T-helper 22 cell (primary cell): Measurements from ENCODE around the gene C4orf50.

Source experiments
- DNase-seq: peaks from one replicate; pipeline ENCODE4 v3.0.0-alpha.2; 2020; ENCODE audit warnings: low read depth

Gene C4orf50

DNA sequence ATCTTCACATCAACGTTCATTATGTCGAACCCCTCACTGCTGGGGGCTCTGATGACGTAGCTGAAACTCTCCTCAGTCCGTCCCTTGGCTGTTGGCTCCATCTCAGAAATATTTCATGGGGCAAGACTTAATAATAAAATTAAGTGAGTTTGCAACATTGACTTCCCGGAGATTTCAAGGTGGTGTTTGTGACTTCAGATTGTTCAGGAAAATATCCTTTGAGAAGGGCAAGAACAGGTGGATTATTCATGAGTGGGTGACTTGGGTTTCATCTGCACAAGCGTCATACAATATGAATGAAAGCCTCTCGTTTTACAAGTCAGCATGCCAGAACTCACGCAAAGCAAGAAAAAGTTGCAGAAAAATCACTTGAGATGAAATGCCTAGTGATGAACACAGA is at the start of gene C4orf50:
C4orf50 (minus strand) TSS at position 101 of the 400 bp plus-strand sequence.
- no peak for DNase-seq

DNA sequence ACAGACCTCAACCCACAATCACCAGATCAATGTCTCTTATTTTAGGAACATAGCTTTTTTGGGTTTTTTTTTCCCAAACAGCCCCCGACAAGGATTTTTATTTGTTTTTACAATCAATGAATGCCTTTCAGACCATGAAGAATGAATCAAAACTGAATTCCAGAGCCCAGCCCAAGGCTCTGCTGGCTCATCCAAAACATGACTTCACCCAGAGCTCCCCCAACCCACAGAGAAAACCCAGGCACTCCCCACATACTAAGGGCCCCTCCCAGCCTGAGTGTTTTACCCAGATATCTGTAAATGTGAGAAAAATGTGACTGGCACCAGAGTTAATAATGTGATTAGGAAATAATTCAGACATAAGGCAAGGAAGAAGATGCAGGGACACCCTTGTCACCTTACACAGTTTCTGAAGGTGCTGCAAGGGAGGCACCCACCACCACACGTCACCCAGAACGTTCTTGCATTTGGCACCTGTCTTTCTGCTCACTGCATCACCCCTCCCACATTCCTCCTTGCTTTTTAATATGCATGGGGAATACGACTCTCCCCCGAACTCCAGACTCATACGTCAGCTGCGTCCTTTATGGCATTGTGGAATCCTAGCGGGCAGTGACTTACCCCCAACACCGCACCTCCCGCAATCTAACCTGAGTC is 47.8 kb upstream of the C4orf50 start:
- no peak for DNase-seq

GRCh38 chr4:6065166-6065565 is 46.9 kb upstream of the C4orf50 start:
- DNase-seq = no peak

GRCh38 chr4:6064383-6064782 is 46.2 kb upstream of the C4orf50 start:
- no peak for DNase-seq

DNA sequence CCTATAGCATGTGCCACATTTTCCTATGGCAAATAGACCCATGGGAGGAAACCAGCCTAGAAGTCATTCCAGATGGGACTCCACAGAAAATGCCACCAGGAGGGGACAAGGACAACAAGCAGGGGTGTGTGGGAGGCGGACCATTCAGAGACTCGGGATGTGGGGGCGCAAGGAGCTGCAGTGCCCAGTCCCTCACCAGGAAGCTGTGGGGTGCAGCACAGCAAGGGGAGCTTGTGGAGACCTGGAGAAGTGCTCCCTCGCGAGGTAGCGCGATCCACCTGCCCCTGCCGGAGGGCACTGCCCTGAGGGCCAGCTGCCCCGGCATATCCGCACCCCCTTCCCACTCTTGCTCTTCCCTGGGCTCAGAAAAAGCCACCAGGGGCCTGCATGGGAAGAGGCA is 45.5 kb upstream of the C4orf50 start:
- DNase-seq = no peak

DNA sequence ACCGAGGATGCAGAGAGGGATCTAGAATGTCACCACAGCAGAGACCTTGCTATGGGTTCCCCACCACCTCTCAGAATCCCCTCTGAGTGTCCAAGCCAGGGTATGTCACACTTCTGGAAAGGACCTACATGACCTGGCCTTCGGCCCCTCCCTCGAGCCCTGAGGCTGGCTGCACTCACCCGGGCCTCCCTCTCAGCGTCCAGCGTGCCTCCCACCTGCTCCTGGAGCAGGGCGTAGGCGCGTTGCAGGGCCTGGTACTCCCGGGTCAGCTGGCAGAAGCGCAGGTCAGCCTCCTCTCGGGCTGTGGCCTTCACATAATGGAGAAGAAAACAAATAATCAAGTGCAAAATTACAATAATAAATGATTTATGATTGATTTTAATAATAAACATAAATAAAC is 43.9 kb upstream of the C4orf50 start:
- DNase-seq = no peak

- no peak for DNase-seq
Measured at GRCh38 chr4:6059375-6059805, 41.2 kb upstream of the C4orf50 start.

- no peak for DNase-seq
Measured at GRCh38 chr4:6058531-6059374, 40.5 kb upstream of the C4orf50 start.

DNA sequence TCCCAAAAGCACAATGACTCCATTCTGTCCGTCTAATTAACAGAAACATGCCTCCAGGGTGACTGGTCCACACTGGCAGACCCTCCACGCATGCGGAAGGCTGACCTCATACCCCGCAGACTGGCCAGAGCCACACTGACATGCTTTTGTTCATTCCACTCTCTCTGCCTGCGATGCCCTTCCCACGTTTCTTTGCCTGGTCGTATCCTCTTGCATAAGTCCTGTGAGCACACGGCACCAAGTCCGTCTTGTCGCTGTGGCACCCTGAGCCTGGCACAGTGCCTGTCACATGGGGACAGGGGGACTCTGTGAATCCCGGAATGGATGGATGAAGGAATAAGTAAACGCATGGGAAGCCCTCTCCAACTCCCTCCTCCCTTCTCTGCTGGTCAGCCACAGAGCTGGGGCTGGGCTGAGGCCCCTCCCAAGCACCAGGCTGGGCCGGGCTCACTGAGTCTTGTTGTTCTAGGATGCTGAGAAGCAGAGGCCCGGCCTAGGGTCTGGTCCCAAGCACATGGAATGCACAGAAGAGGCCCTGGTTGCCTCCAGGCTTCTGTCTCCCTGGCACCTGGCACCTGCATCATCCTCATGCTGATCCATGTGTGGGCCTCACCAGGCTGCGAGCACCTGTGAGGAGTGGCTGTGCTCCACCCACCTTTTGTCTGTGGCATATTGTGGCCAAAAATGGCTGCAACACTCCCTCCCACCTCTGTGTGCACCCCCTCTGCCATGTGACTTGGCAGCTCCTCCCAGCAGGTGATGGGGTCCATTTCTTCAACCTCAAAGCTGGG is 38.9 kb upstream of the C4orf50 start:
- DNase-seq = no peak

- no peak for DNase-seq
Measured at GRCh38 chr4:6055436-6055835, 37.2 kb upstream of the C4orf50 start.

- DNase-seq = no peak
Measured at GRCh38 chr4:6055030-6055429, 36.8 kb upstream of the C4orf50 start.

- DNase-seq = no peak
Measured at GRCh38 chr4:6054162-6054922, 36.1 kb upstream of the C4orf50 start.

- no peak for DNase-seq
Measured at GRCh38 chr4:6052679-6053078, 34.4 kb upstream of the C4orf50 start.

DNA sequence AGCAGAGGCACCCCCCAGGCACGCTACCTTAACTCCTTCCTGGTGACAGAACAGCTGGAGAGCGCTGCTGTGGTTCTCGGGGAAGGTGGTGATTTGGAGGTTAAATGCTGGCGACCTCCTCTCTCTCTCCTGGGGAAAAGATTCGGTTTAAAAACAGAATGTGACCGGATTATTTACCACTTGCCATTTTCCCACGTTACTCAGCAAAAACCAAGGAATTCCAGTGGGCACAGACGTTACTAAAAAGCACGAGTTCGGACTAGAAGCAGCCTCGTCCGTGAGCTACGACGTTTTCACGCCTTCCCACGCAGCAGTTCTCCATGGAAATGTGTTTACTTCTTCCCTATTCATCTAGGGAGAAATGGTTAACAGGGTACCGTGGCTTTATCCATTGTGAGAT is 32.3 kb upstream of the C4orf50 start:
- no peak for DNase-seq

GRCh38 chr4:6049985-6050384 is 31.8 kb upstream of the C4orf50 start:
- DNase-seq = no peak

- no peak for DNase-seq
Measured at GRCh38 chr4:6049278-6049677, 31.0 kb upstream of the C4orf50 start.

- no peak for DNase-seq
Measured at GRCh38 chr4:6048537-6048936, 30.3 kb upstream of the C4orf50 start.

DNA sequence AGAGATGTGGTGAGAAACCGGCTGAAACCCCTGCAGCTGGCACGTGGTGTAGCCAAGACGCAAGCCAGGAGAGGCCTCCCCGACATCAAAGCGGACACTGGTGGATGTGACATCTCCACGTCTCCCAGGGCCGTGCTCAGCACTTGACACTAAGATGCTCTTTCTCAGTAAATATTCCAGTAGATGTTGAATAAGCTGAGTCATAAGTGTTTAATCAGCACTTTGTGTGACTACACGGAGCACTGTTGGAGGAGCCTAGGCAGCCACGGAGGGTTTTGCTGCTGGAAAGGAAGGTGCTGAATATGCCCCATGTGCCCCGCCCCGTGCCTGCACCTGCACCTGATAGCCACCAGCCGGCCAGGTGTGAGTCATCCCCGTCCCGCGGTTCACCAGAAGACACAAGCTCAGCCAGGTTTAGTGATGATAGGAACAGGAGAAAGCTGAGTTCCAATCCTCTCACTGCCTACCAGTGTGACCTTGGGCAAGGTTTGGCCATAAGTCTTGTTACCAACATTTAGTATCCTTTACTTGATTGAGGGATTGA is 29.0 kb upstream of the C4orf50 start:
- DNase-seq = no peak

DNA sequence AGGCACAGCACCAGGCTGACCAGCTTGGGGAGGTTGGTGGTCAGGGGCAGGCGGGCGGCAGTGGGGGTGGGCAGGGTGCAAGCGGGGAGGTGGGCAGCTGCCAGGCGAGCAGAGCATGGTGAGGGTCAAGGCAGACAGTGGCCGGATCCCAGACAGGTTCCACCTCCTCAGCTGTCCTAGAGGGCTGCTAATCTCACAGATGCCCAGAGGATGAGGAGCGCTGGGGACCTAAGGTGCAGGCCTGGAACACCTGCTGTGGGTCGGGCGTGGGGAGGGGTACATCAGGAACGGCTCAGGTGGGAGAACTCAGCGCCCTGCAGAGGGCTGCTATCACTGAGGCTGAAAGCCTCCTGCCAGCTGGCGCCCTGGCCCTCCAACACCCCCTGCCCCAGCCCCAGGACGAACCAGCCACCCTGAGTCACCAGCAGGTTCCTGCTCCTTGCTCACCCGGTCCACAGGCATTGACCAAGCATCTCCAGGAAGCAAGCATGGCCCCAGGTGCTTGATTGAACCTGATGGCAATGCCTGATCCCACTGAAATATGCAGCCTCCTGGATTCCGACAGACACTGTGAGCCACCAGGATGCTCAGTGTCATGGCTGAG is 28.4 kb upstream of the C4orf50 start:
- no peak for DNase-seq

DNA sequence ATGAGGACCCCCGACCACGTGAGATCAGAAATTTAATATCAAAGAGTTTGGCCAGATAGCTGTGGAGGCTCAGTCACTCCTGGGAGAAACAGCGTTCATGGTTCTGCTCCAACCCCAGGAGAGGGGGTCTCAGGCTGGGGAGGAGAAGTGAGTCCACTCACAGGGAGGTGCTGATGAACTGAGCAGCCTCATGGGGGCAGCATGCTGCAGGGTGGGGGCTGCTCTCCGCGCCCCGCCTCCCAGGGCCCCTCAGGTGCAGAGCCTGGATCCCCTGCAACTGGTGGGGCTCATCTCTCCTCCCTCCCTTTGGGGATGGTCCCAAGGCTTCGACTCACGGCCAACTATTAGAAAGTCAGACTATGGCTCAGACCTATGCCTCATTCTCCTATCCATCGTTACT is 26.6 kb upstream of the C4orf50 start:
- DNase-seq = no peak

- no peak for DNase-seq
Measured at GRCh38 chr4:6044276-6044675, 26.0 kb upstream of the C4orf50 start.
